Measurements from ENCODE around the gene PGBD1. TPM values are rescaled to one million over a fixed set of nuclear protein-coding genes. Genes with fewer than 3 reads are reported as not detected.

The PGBD1 gene
- total and polyA plus RNA-seq, 2 of the 13 experiments (the other 11 are each of a cell fraction or from before 2014, with no cell fraction given): 3.6 to 6.9 TPM

GRCh38 chr6:28323813-28324424 is 42.5 kb downstream of the PGBD1 start (continued):
- TF ChIP-seq, protein P1, sequence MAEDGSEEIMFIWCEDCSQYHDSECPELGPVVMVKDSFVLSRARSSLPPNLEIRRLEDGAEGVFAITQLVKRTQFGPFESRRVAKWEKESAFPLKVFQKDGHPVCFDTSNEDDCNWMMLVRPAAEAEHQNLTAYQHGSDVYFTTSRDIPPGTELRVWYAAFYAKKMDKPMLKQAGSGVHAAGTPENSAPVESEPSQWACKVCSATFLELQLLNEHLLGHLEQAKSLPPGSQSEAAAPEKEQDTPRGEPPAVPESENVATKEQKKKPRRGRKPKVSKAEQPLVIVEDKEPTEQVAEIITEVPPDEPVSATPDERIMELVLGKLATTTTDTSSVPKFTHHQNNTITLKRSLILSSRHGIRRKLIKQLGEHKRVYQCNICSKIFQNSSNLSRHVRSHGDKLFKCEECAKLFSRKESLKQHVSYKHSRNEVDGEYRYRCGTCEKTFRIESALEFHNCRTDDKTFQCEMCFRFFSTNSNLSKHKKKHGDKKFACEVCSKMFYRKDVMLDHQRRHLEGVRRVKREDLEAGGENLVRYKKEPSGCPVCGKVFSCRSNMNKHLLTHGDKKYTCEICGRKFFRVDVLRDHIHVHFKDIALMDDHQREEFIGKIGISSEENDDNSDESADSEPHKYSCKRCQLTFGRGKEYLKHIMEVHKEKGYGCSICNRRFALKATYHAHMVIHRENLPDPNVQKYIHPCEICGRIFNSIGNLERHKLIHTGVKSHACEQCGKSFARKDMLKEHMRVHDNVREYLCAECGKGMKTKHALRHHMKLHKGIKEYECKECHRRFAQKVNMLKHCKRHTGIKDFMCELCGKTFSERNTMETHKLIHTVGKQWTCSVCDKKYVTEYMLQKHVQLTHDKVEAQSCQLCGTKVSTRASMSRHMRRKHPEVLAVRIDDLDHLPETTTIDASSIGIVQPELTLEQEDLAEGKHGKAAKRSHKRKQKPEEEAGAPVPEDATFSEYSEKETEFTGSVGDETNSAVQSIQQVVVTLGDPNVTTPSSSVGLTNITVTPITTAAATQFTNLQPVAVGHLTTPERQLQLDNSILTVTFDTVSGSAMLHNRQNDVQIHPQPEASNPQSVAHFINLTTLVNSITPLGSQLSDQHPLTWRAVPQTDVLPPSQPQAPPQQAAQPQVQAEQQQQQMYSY (CRISPR knock-in tag; IDR thresholded peaks at IDR 0.05): no peak
- TF ChIP-seq KMT2A (CRISPR knock-in tag; IDR thresholded peaks at IDR 0.05) (no peak; the same call in 1 of the 2 replicates), RFXAP (CRISPR knock-in tag; IDR thresholded peaks at IDR 0.05; ENCODE audit: borderline replicate concordance) (peak; percentile 47; the same call in 1 of the 2 replicates), ZNF263 (CRISPR knock-in tag; IDR thresholded peaks at IDR 0.05) (peak; percentile 91), ZBTB34 (CRISPR knock-in tag; IDR thresholded peaks at IDR 0.05) (peak; percentile 87; the same call in 1 of the 2 replicates), KDM1A (CRISPR knock-in tag; IDR thresholded peaks at IDR 0.05) (0 out of 2 replicates have a peak, but pooled peaks have one; percentile 13), TCF7 (IDR thresholded peaks at IDR 0.05; ENCODE audit: low read depth) (no peak), ZSCAN9 (CRISPR knock-in tag; IDR thresholded peaks at IDR 0.05; ENCODE audit: borderline replicate concordance) (peak; percentile 60; the same call in 1 of the 2 replicates), SMAD9 (CRISPR knock-in tag; IDR thresholded peaks at IDR 0.05) (no peak), GLI4 (CRISPR knock-in tag; IDR thresholded peaks at IDR 0.05; ENCODE audit: borderline replicate concordance) (0 out of 2 replicates have a peak, but pooled peaks have one; percentile 42), ZNF598 (CRISPR knock-in tag; IDR thresholded peaks at IDR 0.05; ENCODE audit: borderline replicate concordance) (peak; percentile 80; the same call in 1 of the 2 replicates), EEA1 (CRISPR knock-in tag; IDR thresholded peaks at IDR 0.05; ENCODE audit: borderline replicate concordance) (no peak), NCOA1 (CRISPR knock-in tag; IDR thresholded peaks at IDR 0.05) (0 out of 2 replicates have a peak, but pooled peaks have one; percentile 49), HOXA3 (CRISPR knock-in tag; IDR thresholded peaks at IDR 0.05) (peak; percentile 53; the same call in 1 of the 2 replicates), ZFP1 (CRISPR knock-in tag; IDR thresholded peaks at IDR 0.05) (0 out of 2 replicates have a peak, but pooled peaks have one; percentile 49), ZNF274 (CRISPR knock-in tag; IDR thresholded peaks at IDR 0.05) (no peak), ZNF564 (CRISPR knock-in tag; IDR thresholded peaks at IDR 0.05) (no peak), ZNF773 (CRISPR knock-in tag; IDR thresholded peaks at IDR 0.05; ENCODE audit: borderline replicate concordance) (no peak), DMAP1 (CRISPR knock-in tag; IDR thresholded peaks at IDR 0.05) (no peak), ZNF121 (CRISPR knock-in tag; IDR thresholded peaks at IDR 0.05) (peak; percentile 53; the same call in 1 of the 2 replicates), SPEN (CRISPR knock-in tag; IDR thresholded peaks at IDR 0.05; ENCODE audit: low read depth) (peak; percentile 31; the same call in 1 of the 2 replicates), ZNF136 (CRISPR knock-in tag; IDR thresholded peaks at IDR 0.05; ENCODE audit: low read depth) (0 out of 2 replicates have a peak, but pooled peaks have one; percentile 46)
- TF ChIP-seq, protein P2, sequence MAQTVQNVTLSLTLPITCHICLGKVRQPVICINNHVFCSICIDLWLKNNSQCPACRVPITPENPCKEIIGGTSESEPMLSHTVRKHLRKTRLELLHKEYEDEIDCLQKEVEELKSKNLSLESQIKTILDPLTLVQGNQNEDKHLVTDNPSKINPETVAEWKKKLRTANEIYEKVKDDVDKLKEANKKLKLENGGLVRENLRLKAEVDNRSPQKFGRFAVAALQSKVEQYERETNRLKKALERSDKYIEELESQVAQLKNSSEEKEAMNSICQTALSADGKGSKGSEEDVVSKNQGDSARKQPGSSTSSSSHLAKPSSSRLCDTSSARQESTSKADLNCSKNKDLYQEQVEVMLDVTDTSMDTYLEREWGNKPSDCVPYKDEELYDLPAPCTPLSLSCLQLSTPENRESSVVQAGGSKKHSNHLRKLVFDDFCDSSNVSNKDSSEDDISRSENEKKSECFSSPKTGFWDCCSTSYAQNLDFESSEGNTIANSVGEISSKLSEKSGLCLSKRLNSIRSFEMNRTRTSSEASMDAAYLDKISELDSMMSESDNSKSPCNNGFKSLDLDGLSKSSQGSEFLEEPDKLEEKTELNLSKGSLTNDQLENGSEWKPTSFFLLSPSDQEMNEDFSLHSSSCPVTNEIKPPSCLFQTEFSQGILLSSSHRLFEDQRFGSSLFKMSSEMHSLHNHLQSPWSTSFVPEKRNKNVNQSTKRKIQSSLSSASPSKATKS (CRISPR knock-in tag; IDR thresholded peaks at IDR 0.05): peak; percentile 85

Data from HepG2 (cell line).